Measurements from ENCODE around the gene ODF4.

- TF ChIP-seq POLR2A (IDR thresholded peaks at IDR 0.05; ENCODE audit: low read length) (no peak), GATA1 (IDR thresholded peaks at IDR 0.05; ENCODE audit: low read depth, low read length) (no peak)
Measured at GRCh38 chr17:8324132-8324531, 15.5 kb upstream of the ODF4 start.
